Activated T-cell treated with anti-CD3 and anti-CD28 coated beads for 48 hours (primary cell): ENCODE measurements around the gene MTF2.

Experiments
- DNase-seq: peaks from one replicate; pipeline ENCODE4 v3.0.0-alpha.2; 2020; ENCODE audit warnings: low read depth

The MTF2 gene

DNA sequence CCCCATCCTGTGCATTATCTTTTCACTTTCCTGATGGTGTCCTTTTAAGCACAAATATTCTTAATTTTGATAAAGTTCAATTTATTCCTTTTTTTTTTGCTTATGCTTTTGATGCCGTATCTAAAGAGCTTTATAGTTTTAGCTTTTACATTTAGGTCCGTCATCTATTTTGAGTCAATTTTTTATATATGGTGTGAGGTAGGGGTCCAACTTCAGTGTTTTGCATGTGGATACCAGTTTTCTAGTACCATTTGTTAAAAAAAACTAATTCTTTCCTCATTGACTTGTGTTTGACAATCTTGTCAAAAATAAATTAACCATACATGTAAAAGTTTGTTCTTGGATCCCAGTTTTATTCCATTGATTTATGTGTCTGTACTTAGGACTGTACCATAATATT is 4.9 kb downstream of the MTF2 start:
- DNase-seq = no peak

DNA sequence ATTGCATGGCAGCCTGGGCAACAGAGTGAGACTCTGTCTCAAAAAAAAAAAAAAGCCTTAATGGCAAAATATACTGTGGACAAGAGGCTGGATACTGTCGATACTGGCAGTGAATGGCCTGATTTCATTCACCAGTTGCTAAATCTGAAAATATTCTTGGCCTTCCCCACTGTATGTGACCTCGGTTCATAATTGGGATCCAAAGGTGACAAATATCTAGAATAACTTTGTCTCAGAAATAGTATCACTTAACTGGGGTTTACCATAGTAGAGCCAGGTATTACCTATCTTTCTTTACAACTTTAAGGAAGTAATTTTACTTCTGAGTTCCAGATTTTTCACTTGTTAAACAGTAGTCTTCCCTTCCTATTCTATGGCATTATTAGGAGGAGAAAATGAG is 8.4 kb downstream of the MTF2 start:
- no peak for DNase-seq

DNA sequence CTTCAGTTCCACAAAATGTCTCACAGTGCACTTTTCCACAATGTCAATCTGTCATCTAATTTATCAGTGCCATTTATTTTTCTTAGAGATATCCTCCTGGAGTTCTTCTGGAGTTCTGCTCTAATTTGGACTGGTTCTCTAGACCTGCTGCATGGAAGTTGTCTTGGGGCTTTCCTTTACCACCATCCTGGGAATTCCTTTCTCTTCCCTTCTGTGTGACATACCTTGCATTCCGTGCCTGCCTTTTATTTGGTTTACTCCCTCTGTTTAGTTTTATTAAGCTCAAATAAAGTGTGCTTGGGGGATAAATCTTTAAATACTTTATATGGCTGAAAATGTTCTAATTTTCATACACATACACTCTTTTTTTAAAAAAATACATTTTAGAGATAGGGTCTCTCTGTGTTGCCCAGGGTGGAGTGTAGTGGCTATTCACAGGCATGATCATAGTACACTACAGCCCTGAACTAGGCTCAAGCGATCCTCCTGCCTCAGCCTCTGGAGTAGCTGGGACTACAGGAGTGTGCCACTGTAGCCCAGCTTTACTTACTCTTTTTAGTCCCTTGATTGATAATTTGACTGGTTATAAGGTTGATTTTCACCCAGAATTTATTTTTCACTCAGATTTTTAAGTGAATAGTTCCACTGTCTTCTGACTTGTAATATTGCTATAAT is 14.4 kb downstream of the MTF2 start:
- DNase-seq = no peak

- no peak for DNase-seq
Measured at GRCh38 chr1:93095804-93096585, 16.9 kb downstream of the MTF2 start.

- DNase-seq = no peak
Measured at GRCh38 chr1:93102142-93102541, 23.1 kb downstream of the MTF2 start.

- DNase-seq = no peak
Measured at GRCh38 chr1:93106226-93106625, 27.1 kb downstream of the MTF2 start.

DNA sequence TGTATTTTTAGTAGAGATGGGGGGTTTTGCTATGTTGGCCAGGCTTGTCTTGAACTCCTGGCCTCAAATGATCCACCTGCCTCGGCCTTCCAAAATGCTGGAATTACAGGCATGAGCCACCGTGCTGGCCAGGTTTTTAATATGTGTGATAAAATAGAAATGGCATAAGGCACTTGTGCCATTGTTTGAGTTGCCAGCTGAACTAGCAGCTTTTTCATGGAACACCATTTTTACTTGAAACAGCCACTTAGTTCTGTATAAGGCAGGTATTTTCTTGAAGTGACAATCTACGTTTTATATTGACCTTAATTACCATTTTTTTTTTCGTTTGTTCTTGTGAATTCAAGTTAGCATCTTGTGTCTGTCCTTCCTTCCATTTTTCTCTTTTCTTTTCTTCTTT is 28.3 kb downstream of the MTF2 start:
- no peak for DNase-seq

GRCh38 chr1:93108335-93108734 is 29.3 kb downstream of the MTF2 start:
- DNase-seq = no peak

GRCh38 chr1:93109578-93109977 is 30.5 kb downstream of the MTF2 start:
- DNase-seq = no peak

GRCh38 chr1:93111065-93111464 is 32.0 kb downstream of the MTF2 start:
- no peak for DNase-seq

DNA sequence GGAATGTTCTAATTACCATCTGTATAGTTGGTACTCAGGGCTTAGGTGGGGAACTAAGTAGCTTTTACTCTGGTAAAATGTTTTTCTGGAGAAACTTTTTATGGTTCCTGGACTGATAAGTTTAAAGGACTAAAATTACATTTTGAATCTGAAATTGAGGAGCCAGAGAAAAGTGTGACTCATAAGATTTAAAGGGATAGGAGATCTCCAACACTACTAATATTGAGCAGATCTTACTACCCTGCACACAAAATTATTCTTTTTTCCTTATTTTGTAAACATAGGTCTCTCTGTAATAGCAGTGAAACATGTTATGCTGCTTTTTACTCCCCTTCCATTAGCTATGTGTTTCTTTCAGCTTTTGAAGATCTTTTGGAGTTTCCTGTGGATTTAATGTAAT is 32.5 kb downstream of the MTF2 start:
- DNase-seq = no peak

DNA sequence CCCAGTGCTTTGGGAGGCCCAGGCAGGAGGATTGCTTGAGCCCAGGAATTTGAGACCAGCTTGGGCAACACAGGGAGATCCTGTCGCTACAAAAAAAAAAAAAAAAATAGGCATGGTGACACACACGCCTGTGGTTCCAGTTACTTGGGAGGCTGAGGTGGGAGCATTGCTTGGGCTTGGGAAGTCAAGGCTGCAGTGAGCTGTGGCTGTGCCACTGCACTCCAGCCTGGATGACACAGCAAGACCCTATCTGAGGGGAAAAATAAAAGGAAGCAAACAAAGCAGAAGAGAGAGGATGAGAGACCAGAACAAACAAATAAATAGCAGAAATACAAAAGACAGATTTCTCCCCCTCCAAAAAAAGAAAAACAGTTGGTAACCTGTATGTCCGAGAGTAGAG is 34.0 kb downstream of the MTF2 start:
- no peak for DNase-seq

GRCh38 chr1:93114391-93114790 is 35.3 kb downstream of the MTF2 start:
- no peak for DNase-seq

DNA sequence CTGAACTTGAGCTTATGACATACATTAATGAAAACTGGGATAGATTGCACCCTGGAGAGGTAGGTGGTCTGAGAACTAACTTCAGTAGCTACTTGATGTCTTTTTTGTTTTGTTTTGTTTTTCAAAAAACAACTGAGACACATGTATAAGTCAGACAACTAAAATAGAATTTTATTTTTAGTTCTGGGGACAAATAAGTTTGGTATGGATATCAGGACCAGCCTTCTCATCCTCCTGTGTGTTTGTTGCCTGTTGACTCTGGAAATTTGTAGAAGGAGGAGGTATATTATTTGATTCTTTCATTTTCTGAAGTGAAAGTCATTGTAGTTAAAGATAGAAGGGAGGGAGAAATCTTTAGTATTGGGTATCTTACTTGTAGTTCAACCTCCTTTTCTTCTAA is 41.5 kb downstream of the MTF2 start:
- no peak for DNase-seq

- no peak for DNase-seq
Measured at GRCh38 chr1:93123201-93123783, 44.2 kb downstream of the MTF2 start.

GRCh38 chr1:93124556-93125355 is 45.7 kb downstream of the MTF2 start:
- DNase-seq = no peak

DNA sequence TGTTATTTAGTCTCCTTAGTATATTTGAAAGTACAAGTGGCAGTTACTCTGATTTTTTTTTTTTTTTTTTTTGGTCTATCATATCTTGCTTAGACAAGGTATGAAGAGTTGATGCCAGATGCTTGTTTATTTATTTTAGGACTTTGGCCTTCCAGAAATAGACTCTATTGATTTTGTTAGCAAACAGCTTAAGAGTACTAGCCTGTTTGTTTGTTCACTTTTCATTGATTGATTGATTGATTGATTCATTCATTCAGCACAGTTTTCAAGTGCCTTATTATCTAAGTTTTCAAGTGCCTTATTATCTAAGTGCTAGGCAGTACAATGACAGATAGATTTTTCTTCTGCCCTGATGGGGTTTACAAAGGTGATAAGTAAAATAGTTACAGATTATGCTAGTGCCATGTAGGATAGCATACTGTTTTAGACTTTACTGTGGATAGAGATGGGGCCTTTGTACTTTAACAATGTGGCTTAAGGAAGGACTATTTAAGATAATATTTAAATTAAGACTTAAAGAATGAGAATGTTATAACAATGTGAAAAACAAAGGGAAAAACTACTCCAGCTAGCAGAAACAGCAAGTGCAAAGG is 50.5 kb downstream of the MTF2 start:
- no peak for DNase-seq

DNA sequence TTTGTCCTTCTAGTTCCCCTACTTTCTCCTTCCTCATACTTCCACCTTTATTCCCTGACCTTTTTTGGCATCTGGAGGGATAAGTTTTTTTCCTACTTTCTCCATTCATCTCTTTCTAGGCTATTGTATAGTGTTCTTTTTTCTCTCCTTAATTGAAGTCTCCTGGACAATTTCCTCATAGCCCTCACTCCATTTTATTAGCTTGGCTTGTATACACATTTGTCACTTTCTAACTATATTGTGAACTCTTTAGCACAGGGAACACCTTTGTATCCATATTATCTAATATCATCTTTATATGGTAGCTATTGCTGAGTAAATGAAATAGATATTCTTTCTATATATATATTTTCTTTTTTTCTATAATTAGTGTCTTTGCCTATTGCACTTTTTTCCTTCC is 53.6 kb downstream of the MTF2 start:
- no peak for DNase-seq

DNA sequence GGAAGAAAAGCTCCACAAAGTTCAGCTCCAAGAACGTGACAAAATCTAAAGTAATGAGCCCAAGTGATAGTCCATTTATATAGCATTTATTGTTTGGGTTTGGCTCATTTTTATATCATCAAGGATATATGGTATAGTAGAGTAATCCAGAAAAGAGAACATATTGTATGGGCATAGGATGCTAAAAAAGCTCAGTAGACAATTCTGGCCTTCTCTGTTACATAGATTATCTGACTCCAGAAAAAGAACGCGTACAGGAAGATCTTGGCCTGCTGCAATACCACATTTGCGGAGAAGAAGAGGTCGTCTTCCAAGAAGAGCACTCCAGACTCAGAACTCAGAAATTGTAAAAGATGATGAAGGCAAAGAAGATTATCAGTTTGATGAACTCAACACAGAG is 57.4 kb downstream of the MTF2 start:
- DNase-seq = no peak

- DNase-seq = no peak
Measured at GRCh38 chr1:93137604-93138292, 58.7 kb downstream of the MTF2 start.

DNA sequence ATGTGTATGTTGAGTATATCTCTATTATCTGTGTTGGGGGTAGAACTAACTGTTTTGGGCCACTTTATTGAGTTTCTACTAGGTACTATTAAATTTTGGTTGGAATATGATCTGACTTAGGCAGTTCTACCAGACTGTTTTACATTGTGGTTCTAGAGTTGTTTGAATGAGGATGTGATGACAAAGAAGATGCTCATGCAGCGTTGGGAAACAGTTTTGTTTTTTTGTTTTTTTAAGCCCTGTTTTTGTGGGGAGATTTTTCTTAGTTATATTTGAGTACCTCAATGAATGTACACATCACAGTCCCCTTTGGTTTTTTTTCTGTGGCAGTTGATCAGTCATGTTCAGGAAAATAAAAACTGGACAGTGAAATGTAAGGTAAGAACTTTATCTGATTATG is 61.0 kb downstream of the MTF2 start:
- DNase-seq = no peak

GRCh38 chr1:93142161-93142560 is 63.1 kb downstream of the MTF2 start:
- DNase-seq = no peak
